HG02642 (cell line): ENCODE measurements around the gene LARP1B.
"Not testable (repeated sequence)": the region's sequence is repeated elsewhere in the genome, so short reads cannot be mapped to it uniquely, and the experiment has no call there.

ENCODE experiments used
- ATAC-seq: cut with Tn5 transposase; IDR thresholded peaks from one replicate; pipeline ENCODE4 v1.9.1; 2021; ENCODE audit warnings: mild to moderate bottlenecking; ENCODE audit not compliant: unreplicated experiment, poor library complexity

The LARP1B gene

GRCh38 chr4:128060699-128061565, at the start of gene LARP1B:
TSS of gene LARP1B (plus strand) at chr4:128061312. CDS start at chr4:128074952, 13,640 bp downstream.
- ATAC-seq: peak; percentile 90

- ATAC-seq: no peak
These were observed 35.8 kb upstream of the LARP1B start for GRCh38 chr4:128025319-128025718.

GRCh38 chr4:128029907-128030306, 31.2 kb upstream of the LARP1B start:
- no peak for ATAC-seq

GRCh38 chr4:128031756-128032384, 29.2 kb upstream of the LARP1B start:
- no peak for ATAC-seq

- ATAC-seq: no peak
These were observed 21.5 kb upstream of the LARP1B start for GRCh38 chr4:128039568-128039967.

- ATAC-seq: not testable (repeated sequence)
These were observed 14.1 kb upstream of the LARP1B start for GRCh38 chr4:128047019-128047418.

DNA sequence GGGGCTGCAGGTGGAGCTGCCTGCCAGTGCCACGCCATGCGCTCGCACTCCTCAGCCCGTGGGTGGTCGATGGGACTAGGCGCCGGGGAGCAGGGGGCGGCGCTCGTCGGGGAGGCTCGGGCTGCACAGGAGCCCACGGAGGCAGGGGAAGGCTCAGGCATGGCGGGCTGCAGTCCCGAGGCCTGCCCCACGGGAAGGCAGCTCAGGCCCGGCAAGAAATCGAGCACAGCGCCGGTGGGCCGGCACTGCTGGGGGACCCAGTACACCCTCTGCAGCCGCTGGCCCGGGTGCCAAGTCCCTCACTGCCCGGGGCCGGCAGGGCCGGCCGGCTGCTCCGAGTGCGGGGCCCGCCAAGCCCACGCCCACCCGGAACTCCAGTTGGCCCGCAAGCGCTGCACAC, 13.6 kb upstream of the LARP1B start:
- not testable (repeated sequence) for ATAC-seq

- ATAC-seq: not testable (repeated sequence)
These were observed 9.9 kb upstream of the LARP1B start for GRCh38 chr4:128051229-128051628.

DNA sequence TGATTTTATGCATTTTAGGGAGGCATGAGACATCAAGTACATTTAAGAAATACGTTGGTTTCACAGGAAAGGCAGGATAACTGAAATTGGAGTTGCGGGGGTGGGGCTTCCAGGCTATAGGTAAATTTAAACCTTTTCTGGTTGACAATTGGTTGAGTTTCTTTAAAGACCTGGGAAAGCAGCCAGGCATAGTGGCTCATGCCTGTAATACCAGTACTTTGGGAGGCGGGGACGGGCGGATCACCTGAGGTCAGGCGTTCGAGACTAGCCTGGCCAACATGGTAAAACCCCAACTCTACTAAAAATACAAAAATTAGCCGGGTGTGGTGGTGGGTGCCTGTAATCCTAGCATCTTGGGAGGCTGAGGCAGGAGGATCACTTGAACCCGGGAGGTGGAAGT, 6.2 kb upstream of the LARP1B start:
- ATAC-seq: not testable (repeated sequence)

GRCh38 chr4:128055441-128056206, 5.5 kb upstream of the LARP1B start:
- ATAC-seq: not testable (repeated sequence)

DNA sequence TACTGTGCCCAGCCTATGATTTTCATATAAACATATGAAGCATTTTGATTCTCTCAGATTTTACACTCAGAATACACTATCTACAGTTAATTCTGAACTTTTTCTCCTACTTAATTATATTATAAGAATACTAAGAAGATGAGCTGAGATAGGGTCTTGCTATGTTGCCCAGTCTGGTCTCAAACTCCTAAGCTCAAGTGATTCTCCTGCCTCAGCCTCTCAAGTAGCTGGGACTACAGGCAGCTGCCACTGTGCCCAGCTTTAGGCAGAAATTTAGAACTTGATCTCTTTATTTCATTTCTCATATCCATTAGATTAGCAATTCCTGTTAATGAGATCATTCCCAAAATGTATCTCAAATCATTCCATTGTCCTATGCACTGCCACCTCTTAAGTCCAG, 4.7 kb upstream of the LARP1B start:
- ATAC-seq: no peak

- no peak for ATAC-seq
These were observed 902 bp upstream of the LARP1B start for GRCh38 chr4:128060121-128060698.

DNA sequence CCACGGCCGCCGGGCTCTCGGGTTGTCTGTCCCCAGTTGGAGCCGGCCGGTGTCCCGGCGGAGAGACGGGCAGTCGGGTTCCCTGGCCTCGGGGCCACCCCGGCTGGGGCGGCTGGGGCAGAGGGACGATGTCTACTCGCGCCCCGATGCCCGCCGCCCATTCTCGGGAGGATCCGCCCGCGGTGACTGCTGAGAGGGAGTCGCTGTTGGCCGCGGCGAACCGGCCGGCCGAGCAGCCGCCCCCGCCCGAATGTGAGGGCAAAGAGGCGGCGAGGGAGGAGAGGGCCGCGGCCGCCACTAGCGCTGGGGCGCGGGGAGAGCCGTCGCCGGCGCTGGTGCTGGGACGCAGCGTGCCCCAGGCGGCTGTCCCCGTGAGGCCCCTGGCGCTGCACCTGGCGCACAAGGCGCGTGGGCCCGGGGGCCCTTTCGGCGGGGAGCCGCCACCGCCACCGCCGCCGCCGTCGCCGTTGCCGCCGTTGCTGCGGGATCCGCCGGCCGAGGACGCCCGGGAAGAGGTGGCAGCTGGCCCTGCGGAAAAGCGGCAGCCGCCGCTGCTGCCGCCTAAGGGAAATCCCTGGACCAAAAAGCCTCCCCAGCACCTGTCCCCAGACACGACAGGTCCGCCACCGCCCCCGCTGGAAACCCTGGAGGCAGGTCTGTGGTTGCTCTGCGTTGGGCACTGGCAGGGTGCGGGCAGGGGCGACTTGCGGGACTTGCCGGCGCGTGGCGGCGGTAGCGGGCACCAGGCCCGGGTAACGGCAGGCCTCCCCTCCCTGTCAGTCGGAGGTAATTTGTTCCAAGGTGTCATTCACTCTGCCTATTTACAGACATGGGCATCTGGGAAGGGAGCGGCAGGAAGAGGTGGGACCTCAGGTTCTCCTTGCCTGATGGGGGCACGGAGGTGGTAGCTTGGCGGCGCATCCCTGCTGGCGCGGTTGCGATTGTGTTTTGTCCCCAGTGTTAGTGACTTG, 739 bp downstream of the LARP1B start:
- ATAC-seq: peak; percentile 42

DNA sequence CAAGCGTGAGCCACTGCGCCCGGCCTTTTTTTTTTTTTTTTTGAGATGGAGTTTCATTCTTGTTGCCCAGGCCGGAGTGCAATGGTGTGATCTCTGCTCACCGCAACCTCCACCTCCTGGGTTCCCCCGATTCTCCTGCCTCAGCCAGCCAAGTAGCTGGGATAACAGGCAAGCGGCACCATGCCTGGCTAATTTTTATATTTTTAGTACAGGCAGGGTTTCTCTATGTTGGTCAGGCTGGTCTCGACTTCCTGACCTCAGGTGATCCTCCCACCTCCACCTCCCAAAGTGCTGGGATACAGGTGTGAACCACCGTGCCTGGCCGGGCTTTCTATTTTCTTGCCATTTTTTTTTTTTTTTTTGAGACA, 5.3 kb downstream of the LARP1B start:
- not testable (repeated sequence) for ATAC-seq

- no peak for ATAC-seq
These were observed 7.8 kb downstream of the LARP1B start for GRCh38 chr4:128068918-128069317.

DNA sequence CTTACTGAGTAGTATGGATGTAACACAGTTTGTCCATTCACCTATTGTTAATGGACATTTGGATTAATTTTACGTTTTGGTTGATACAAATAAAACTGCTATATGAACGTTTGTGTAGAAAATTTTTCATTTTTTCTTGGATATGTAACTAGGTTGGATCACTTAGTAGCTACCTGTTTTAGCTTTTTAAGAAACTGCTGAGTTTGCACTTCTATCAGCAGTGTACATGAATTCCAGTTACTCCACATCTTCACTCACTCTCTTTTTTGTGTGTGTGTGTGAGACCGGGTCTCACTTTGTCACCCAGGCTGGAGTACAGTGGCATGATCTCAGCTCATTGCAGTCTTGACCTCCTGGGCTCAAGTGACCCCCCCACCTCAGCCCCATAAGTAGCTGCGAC, 15.4 kb downstream of the LARP1B start:
- no peak for ATAC-seq

- not testable (repeated sequence) for ATAC-seq
These were observed 34.2 kb downstream of the LARP1B start for GRCh38 chr4:128095293-128095692.

DNA sequence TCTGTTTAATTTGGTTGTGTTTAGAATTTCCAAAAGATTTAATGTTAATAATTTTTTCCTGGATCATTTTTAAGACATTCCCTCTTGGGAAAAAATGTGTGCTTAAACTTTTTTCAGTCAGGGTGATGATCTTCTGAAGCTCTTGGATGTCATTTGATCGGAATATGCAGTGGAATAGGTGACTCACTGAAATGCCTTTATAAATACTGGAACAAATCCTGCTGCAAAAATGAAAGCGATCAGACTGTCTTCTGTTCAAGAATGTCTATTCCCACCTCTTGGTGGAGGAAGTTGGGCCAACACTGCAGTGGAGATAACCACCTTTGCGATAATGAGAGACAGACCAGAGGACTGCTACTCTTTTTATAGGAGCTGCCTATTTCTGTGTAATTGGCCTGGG, 46.7 kb downstream of the LARP1B start:
- ATAC-seq: no peak

DNA sequence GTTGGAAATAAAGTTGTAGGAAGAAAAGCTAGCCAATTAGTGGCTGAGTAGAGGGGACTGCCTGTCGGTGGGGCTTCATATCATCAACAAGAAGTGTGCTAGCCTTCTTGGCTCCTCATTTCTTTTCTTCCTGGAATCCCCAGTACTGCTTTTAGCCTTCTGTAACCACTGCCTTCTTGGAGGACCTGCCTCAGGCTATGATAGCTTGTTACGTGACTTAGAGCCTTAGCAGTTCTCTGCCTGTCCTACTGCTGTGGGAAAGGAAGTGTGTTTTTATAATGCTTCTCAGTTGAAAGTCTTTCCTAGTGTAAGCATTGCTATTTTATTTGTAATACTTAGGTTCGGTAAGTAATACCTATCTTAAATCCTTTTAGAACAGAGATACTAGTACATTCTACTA, 61.9 kb downstream of the LARP1B start:
- no peak for ATAC-seq
